NT2/D1 (cell line): ENCODE results near the gene PTPRB.

Experiments
- YY1 ChIP-seq: IDR thresholded peaks from 2 replicates; pipeline ENCODE4 v1.6.1; 2011; ENCODE audit not compliant: insufficient read length, insufficient read depth
- ZNF274 ChIP-seq: IDR thresholded peaks from 2 replicates; pipeline ENCODE4 v1.6.1; 2011; ENCODE audit warnings: mild to moderate bottlenecking, low read depth, low read length

- no peak for TF ChIP-seq YY1
- TF ChIP-seq ZNF274, result no peak
Observed at GRCh38 chr12:70670948-70671347, 33.7 kb upstream of the PTPRB start.
